ENCODE measurements around the gene FHAD1.

The FHAD1 gene

GRCh38 chr1:15410884-15411245 is 163.8 kb downstream of the FHAD1 start:
- no peak for TF ChIP-seq CTCF (IDR thresholded peaks at IDR 0.05)

GRCh38 chr1:15411593-15412137 is 164.6 kb downstream of the FHAD1 start:
- TF ChIP-seq CTCF (IDR thresholded peaks at IDR 0.05): no peak

GRCh38 chr1:15412175-15412800 is 165.3 kb downstream of the FHAD1 start:
- TF ChIP-seq CTCF (IDR thresholded peaks at IDR 0.05): no peak

- no peak for TF ChIP-seq CTCF (IDR thresholded peaks at IDR 0.05)
Measured at GRCh38 chr1:15412843-15413242, 165.8 kb downstream of the FHAD1 start.

GRCh38 chr1:15413563-15414444 is 166.8 kb downstream of the FHAD1 start:
- no peak for TF ChIP-seq CTCF (IDR thresholded peaks at IDR 0.05)

- TF ChIP-seq CTCF (IDR thresholded peaks at IDR 0.05): no peak
Measured at GRCh38 chr1:15414445-15414983, 167.5 kb downstream of the FHAD1 start.

- no peak for TF ChIP-seq CTCF (IDR thresholded peaks at IDR 0.05)
Measured at GRCh38 chr1:15417059-15417934, 170.3 kb downstream of the FHAD1 start.

All from LNCAP (cell line).